Fibroblast of skin of back (primary cell): ENCODE measurements around the gene TMEM50A.
"Not testable (repeated sequence)": the region's sequence is repeated elsewhere in the genome, so short reads cannot be mapped to it uniquely, and the experiment has no call there.

Experiments used
- DNase-seq: peaks from one replicate; pipeline ENCODE4 v3.0.0-alpha.2; 2013

Gene TMEM50A

DNA sequence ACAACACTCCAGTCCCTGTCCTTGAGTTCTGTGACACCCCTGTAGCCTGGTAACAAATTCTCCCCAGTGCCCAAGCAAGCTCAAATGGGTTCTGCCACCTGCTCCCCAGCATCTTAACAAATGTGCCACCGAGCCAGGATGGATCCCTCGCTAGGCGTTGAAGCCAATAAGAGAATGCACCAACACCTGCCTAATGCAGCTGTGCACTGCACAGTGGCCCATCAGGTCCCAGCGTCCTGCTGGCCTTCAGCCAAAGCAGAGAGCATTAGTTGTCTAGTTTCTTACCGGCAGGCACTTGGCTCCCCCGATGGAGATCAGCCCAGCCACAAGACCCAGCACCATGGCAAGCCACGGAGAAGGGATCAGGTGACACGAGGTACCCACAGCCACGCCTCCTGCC lies 50.6 kb downstream of the TMEM50A start:
- DNase-seq, result not testable (repeated sequence)

DNA sequence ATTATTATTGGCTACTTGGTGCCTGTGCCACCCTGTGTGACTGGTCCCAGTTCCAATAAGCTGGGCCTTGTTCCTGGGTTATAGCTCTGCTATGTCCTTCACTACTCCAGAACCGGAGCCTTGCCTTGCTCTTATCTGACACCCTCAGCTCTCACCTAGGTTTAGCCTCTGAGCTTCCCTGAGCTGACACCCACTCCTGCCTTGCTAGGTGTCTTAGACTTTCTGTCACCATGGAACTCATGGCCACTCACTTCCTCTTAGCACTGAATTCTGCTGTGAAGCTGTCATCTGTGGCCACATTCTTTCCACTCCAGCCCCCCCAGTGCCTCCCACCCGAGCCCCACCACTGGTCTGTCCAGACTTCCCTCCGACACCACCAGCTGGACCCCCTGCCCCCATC lies 51.6 kb downstream of the TMEM50A start:
- DNase-seq, result not testable (repeated sequence)

DNA sequence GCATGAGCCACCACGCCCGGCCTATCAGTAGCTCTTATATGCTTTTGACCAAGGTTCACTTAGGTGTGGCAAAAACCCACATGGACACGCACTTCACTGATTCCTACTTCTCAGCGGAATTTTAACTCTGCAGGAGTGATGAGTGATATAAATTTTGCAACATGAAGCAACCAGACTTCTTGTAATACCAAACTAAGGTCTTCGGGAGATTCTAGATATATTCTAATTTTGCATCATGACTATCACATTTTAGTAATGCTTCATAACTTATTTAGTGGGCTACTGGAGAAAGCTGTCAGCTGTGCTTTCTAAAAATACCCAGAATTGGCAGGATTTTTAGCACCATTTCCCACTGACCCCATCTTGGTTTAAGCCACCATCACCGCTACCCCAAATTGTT lies 54.7 kb downstream of the TMEM50A start:
- DNase-seq, result peak; percentile 5

DNA sequence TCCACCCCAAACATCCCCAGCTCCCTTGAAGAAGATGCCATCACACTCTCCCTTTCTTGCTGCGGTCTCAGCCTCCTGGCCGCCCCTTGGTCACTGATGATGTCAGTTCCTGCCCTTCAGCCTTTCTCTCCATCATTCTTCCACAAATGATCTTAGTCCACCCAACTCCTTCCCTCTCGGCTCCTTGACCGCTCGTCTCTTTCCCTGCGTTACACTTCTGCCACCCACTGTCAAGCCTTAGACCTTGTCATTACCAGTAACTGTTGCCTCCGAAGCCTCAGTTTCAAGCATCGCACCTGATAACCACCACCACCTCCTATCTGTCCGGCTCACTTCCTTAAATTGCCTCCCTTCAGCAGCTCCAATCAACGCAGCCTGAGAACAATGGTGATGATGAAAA lies 59.4 kb downstream of the TMEM50A start:
- DNase-seq, result not testable (repeated sequence)

DNA sequence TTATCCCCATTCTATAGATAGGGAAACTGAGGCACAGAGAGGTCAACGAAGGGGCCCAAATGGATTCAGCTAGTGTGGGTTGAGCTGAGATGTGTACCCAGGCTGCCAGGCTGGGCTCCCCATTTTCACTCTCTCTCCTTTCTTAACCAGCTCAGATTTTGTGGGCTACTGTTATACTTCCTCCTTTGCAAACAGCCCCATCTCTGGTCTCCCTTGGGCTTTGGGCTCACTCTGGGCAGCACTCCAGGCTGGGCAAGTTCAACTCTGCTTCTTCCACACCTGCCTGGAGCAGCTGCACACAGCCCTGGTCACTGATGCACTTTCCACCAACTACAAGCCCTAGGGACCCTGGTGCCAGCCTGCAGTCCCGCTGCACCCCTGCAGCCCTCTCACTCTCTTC lies 59.9 kb downstream of the TMEM50A start:
- DNase-seq, result not testable (repeated sequence)

DNA sequence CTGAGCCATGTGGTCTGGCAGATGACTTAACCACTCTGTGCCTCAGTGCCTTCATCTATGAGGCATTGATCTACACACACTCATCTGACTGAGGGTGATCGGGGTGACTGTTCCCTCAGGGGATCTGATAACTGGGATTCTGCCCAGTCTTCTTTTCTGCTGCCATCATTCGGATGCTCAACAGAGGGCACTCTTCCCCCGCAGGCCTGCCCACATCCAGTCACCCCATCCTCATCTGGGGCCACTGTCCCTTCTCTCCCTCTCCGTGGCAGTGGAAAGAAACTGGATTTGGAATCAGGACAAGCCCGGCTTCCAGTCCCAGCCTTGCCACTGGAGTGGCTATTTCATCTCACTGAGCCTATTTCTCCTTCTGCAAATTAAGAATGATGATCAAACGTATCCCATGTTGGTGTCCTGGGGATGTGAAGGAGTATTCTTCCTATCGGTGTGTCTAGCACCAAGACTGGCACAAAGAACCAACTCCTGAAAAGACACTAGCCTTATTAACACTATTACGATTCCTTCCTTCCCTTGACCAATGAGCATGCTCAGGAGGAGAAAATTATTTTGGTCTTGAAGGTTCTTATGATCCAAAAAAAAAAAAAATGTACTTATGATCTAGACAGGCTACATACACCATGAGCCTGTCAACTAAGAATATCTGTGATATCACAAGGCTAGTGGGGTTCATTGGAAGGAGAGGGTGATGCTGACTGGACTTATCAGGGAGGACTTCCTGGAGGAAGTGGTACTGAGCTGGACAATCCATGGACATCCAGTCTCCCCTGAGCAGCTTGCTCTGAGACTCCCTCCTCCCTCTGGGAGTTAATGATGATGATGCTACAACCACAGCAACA lies 65.0 kb downstream of the TMEM50A start:
- not testable (repeated sequence) for DNase-seq

DNA sequence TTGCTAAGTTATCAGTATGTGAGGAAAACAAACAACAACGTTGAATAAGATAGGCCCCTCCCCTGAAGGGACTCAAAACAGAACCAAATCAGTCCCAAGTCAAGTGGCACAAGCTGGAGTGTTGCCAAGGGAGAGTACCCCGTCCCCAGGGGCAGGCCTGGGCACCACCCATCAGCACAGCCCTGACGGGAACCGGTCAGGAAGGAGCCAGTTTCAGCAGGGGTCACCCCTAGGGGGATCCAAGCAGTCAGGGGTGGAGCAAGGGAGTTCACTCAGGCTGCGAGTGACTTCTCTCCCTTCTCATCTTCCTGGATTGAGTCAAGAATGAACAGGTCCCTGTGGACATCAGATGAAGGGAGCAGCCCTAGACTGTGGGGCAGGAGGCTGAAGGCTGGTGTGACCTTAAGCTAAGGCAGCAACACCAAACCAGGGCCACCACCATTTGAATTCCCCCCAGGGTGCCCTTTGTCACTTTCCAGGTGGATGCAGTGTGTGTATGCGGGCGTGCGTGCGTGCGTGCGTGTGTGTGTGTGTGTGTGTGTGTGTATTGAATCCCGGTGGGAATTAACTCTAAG lies 67.7 kb downstream of the TMEM50A start:
- DNase-seq, result not testable (repeated sequence)

DNA sequence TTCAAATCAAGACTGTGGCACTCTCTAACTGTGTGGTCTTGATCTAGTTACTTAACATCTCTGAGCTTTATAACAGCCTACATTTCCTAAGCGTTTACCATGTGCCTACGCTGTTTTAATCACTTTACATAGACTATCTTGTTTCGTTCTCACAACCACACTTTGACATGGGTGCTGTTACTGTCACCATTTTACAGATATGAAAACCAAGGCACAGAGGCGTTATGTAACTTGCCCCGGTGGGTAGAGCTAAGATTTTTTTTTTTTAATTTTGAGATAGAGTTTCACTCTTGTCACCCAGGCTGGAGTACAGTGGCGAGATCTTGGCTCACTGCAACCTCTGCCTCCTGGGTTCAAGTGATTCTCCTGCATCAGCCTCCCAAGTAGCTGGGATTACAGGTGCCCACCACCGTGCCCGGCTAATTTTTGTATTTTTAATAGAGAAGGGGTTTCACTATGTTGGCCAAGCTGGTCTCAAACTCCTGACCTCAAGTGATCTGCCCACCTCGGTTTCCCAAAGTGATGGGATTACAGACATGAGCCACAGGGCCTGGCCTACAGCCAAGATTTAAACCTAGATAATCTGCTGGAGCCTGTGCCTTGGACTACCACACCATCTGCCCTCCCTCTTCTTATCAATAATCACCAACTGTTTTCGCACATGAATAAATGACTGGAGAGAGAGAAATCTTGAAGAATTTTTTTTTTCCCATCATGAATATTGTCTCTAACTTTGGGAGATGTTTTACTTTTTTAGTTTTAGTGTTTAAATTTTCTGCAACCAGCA lies 71.7 kb downstream of the TMEM50A start:
- DNase-seq, result not testable (repeated sequence)
